Brain microvascular endothelial cell (primary cell): ENCODE results near the gene ERRFI1.
"Not testable (repeated sequence)": the region's sequence is repeated elsewhere in the genome, so short reads cannot be mapped to it uniquely, and the experiment has no call there.

ENCODE experiments used
- DNase-seq: peaks from one replicate; pipeline ENCODE4 v3.0.0-alpha.2; 2020
- H3K27ac ChIP-seq: fragments of 250-450 bp; sonication (Bioruptor Pico); 2 replicates; pipeline ENCODE4 v1.5.1; 2020; ENCODE audit warnings: mild to moderate bottlenecking, moderate library complexity
- H3K27me3 ChIP-seq: fragments of 250-450 bp; sonication (Bioruptor Pico); replicated peaks from 2 replicates; pipeline ENCODE4 v1.5.1; 2020; ENCODE audit warnings: mild to moderate bottlenecking
- H3K36me3 ChIP-seq: fragments of 250-450 bp; sonication (Bioruptor Pico); replicated peaks from 2 replicates; pipeline ENCODE4 v1.5.1; 2020; ENCODE audit warnings: mild to moderate bottlenecking
- H3K4me3 ChIP-seq: 2 replicates; pipeline ENCODE4 v1.5.1; 2011; ENCODE audit warnings: low read depth, mild to moderate bottlenecking, control low read depth, low read length, moderate library complexity
- in situ Hi-C: cut with HindIII; loops from 2 replicates; pipeline ENCODE4 v1.10.0; 2017; ENCODE audit warnings: low sequenced_read_pairs, low pct_ligation_motif_present
- TF ChIP-seq, protein P1 (sequence below): IDR thresholded peaks from 2 replicates; pipeline ENCODE4 v1.5.1; 2011; ENCODE audit warnings: low read depth, mild to moderate bottlenecking, moderate library complexity, low read length, control low read depth, inconsistent platforms; ENCODE audit errors: missing control alignments

Gene ERRFI1

DNA sequence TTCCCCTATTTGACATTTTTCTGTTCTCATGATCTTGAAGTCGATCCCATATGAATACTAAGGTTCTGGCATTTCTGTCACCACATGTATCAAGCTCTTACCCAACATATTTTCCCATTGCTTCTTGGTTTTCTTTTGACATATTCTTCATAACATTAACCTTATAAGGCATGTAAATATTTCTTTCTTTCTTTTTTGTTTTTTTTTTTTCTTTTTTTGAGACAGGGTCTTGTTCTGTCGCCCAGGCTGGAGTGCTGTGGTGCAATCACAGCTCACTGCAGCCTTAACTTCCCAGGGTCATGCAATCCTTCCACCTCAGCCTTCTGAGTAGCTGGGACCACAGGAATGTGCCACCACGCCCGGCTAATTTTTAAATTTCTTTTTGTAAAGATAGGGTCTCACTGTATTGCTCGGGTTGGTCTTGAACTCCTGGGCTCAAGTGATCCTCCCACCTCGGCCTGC lies 33.1 kb upstream of the ERRFI1 start:
- DNase-seq: peak; percentile 94
- no peaks in the 10 kb centered on the region for H3K27me3 ChIP-seq
- H3K27ac ChIP-seq: peak overlapping the region; percentile 100
- H3K36me3 ChIP-seq: no peaks in the 10 kb centered on the region
- in situ Hi-C loops: no loop called here
- no peak overlapping the region for H3K4me3 ChIP-seq
- TF ChIP-seq, protein P1, sequence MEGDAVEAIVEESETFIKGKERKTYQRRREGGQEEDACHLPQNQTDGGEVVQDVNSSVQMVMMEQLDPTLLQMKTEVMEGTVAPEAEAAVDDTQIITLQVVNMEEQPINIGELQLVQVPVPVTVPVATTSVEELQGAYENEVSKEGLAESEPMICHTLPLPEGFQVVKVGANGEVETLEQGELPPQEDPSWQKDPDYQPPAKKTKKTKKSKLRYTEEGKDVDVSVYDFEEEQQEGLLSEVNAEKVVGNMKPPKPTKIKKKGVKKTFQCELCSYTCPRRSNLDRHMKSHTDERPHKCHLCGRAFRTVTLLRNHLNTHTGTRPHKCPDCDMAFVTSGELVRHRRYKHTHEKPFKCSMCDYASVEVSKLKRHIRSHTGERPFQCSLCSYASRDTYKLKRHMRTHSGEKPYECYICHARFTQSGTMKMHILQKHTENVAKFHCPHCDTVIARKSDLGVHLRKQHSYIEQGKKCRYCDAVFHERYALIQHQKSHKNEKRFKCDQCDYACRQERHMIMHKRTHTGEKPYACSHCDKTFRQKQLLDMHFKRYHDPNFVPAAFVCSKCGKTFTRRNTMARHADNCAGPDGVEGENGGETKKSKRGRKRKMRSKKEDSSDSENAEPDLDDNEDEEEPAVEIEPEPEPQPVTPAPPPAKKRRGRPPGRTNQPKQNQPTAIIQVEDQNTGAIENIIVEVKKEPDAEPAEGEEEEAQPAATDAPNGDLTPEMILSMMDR: no peak

DNA sequence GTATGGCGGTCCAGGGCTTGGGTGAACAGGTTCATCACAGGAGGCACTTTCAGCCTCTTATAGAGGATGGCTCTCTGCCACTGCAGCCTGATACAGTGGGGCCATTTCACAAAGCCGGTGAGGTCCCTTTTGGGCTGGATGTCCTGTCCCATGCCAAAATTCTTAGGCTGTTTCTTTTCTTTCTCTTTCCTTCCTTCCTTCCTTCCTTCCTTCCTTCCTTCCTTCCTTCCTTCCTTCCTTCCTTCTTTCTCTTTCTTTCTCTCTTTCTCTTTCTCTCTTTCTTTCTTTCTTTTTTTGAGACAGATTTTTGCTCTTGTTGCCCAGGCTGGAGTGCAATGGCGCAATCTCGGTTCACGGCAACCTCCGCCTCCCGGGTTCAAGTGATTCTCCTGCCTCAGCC lies 31.7 kb upstream of the ERRFI1 start:
- H3K27me3 ChIP-seq, H3K36me3 ChIP-seq, H3K27ac ChIP-seq, H3K4me3 ChIP-seq, in situ Hi-C loops, DNase-seq: not testable (repeated sequence)

DNA sequence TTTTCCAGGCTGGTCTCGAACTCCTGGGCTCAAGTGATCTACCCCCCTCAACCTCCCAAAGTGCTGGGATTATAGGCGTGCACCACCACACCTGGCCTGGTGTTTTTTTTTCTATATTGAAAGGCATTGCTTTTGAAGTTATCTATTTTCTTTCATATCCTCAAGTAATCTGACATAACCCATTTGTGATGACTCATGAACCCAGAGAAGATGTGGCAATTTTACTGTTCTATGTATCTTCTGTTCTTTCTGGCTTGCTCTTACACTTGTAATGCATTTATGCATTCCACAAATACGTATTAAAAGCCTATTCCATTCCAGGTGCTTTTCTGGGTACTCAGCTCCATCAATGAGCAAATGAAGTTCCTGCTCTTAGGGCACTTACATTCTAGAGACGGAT lies 29.9 kb upstream of the ERRFI1 start:
- peak overlapping the region; percentile 38 for H3K27ac ChIP-seq
- peak; percentile 76 for DNase-seq
- H3K27me3 ChIP-seq: no peaks in the 10 kb centered on the region

DNA sequence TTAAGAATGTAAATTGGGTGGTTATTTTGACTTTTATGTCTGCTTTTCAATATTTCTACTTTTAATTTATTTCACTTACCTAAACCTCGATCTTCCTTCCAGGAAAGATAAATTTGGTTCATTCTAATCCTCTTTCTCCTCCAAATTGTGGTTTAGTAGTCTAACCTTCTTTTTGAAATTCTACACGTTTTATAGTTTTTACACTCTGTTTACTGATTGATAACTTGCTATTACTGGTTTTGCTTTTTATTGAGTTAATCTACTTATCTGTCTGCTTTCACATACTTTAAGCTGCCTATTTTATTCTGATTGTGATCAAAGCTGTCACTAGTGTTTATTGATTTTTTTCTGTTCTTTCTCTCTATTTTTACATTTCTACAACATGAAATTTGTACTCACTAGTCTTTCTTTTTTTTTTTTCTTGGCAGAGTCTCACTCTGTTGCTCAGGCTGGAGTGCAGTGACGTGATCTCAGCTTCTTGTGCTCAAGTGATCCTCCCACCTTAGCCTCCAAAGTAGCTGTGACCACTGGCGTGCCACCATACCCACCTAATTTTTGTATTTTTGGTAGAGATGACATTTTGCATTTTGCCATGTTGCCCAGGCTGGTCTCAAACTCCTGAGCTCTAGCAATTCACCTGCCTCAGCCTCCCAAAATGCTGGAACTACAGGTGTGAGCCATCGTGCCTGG lies 27.9 kb upstream of the ERRFI1 start:
- in situ Hi-C loops: no loop called here
- TF ChIP-seq, protein P1: no peak

More for the DNA sequence above, 29.9 kb upstream of the ERRFI1 start:
- H3K36me3 ChIP-seq: no peaks in the 10 kb centered on the region
- H3K4me3 ChIP-seq: no peak overlapping the region
- TF ChIP-seq, protein P1: no peak
- in situ Hi-C loops: no loop called here

DNA sequence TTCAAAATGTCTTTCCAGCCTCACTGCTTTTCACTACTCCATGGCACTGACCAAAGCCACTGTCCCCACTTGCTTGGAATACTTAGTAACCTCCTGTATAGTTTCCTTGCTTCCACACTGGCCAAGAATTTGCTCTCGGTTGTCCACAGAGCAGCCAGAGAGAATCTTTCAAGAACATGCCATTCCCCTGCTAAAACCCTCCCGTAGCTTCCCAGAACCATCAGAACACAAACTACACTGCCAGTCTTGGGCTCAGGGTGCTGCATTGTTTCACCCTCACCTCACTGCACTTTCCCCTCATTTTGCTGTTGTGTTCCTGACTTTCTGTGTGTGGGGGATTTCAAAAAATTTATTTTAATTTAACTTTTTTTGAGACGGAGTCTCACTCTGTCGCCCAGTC lies 25.5 kb upstream of the ERRFI1 start:
- H3K27ac ChIP-seq: no peak overlapping the region
- no peak for DNase-seq
- H3K27me3 ChIP-seq: no peaks in the 10 kb centered on the region
- TF ChIP-seq, protein P1: no peak
- H3K36me3 ChIP-seq: no peaks in the 10 kb centered on the region
- in situ Hi-C loops: no loop called here
- no peak overlapping the region for H3K4me3 ChIP-seq

More for the DNA sequence above, 27.9 kb upstream of the ERRFI1 start:
- no peak overlapping the region for H3K27ac ChIP-seq
- no peaks in the 10 kb centered on the region for H3K36me3 ChIP-seq
- no peak for DNase-seq
- no peak overlapping the region for H3K4me3 ChIP-seq
- H3K27me3 ChIP-seq: no peaks in the 10 kb centered on the region

DNA sequence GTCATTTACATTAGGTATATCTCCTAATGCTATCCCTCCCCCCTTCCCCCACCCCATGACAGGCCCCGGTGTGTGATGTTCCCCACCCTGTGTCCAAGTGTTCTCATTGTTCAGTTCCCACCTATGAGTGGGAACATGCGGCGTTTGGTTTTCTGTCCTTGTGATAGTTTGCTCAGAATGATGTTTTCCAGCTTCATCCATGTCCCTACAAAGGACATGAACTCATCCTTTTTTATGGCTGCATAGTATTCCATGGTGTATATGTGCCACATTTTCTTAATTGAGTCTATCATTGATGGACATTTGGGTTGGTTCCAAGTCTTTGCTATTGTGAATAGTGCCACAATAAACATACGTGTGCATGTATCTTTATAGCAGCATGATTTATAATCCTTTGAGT lies 23.1 kb upstream of the ERRFI1 start:
- H3K27me3 ChIP-seq, H3K4me3 ChIP-seq, DNase-seq, H3K36me3 ChIP-seq, in situ Hi-C loops, H3K27ac ChIP-seq: not testable (repeated sequence)
